Measurements from ENCODE around the gene ANO10.
"Not testable (repeated sequence)": the region's sequence is repeated elsewhere in the genome, so short reads cannot be mapped to it uniquely, and the experiment has no call there.

ANO10 gene

GRCh38 chr3:43620831-43621655 is 768 bp downstream of the ANO10 start:
- no peaks in the 10 kb centered on the region for H3K4me1 ChIP-seq (ENCODE audit: control insufficient read depth, low read depth, low read length)
- H3K27me3 ChIP-seq (ENCODE audit: control insufficient read depth, insufficient read depth, low read length): no peaks in the 10 kb centered on the region
- no peaks in the 10 kb centered on the region for H3K9me3 ChIP-seq (ENCODE audit: control insufficient read depth, low read depth, low read length)
- H3K9ac ChIP-seq (ENCODE audit: low read length): peak overlapping the region; percentile 72
- peak overlapping the region; percentile 88 for H3K4me3 ChIP-seq (ENCODE audit: low read length)
- peaks cover 3% of the 10 kb centered on the region for H3K36me3 ChIP-seq (ENCODE audit: control insufficient read depth, low read depth, low read length)
- H3K27ac ChIP-seq (ENCODE audit: low read length): no peak overlapping the region

GRCh38 chr3:43619588-43619987 is 2.2 kb downstream of the ANO10 start:
- Histone ChIP-seq H3K9ac (ENCODE audit: low read length) (no peak overlapping the region), H3K27ac (ENCODE audit: low read length) (no peak overlapping the region), H3K9me3 (ENCODE audit: control insufficient read depth, low read depth, low read length) (no peaks in the 10 kb centered on the region), H3K27me3 (ENCODE audit: control insufficient read depth, insufficient read depth, low read length) (no peaks in the 10 kb centered on the region), H3K4me1 (ENCODE audit: control insufficient read depth, low read depth, low read length) (no peaks in the 10 kb centered on the region), H3K4me3 (ENCODE audit: low read length) (no peak overlapping the region), H3K36me3 (ENCODE audit: control insufficient read depth, low read depth, low read length) (peaks cover 3% of the 10 kb centered on the region)

GRCh38 chr3:43618142-43618541 is 3.7 kb downstream of the ANO10 start:
- H3K9me3 ChIP-seq (ENCODE audit: control insufficient read depth, low read depth, low read length): no peaks in the 10 kb centered on the region
- H3K4me1 ChIP-seq (ENCODE audit: control insufficient read depth, low read depth, low read length): no peaks in the 10 kb centered on the region
- H3K27ac ChIP-seq (ENCODE audit: low read length): no peak overlapping the region
- peaks cover 3% of the 10 kb centered on the region for H3K36me3 ChIP-seq (ENCODE audit: control insufficient read depth, low read depth, low read length)
- H3K4me3 ChIP-seq (ENCODE audit: low read length): no peak overlapping the region
- no peaks in the 10 kb centered on the region for H3K27me3 ChIP-seq (ENCODE audit: control insufficient read depth, insufficient read depth, low read length)
- H3K9ac ChIP-seq (ENCODE audit: low read length): no peak overlapping the region

- H3K27me3 ChIP-seq (ENCODE audit: control insufficient read depth, insufficient read depth, low read length): no peaks in the 10 kb centered on the region
- peaks cover 3% of the 10 kb centered on the region for H3K36me3 ChIP-seq (ENCODE audit: control insufficient read depth, low read depth, low read length)
- H3K9ac ChIP-seq (ENCODE audit: low read length): no peak overlapping the region
- H3K9me3 ChIP-seq (ENCODE audit: control insufficient read depth, low read depth, low read length): no peaks in the 10 kb centered on the region
- no peaks in the 10 kb centered on the region for H3K4me1 ChIP-seq (ENCODE audit: control insufficient read depth, low read depth, low read length)
- H3K27ac ChIP-seq (ENCODE audit: low read length): no peak overlapping the region
- no peak overlapping the region for H3K4me3 ChIP-seq (ENCODE audit: low read length)
Observed at GRCh38 chr3:43616034-43616433, 5.8 kb downstream of the ANO10 start.

GRCh38 chr3:43615133-43615532 is 6.7 kb downstream of the ANO10 start:
- Histone ChIP-seq H3K4me1 (ENCODE audit: control insufficient read depth, low read depth, low read length) (no peaks in the 10 kb centered on the region), H3K27me3 (ENCODE audit: control insufficient read depth, insufficient read depth, low read length) (no peaks in the 10 kb centered on the region)

GRCh38 chr3:43613976-43614375 is 7.8 kb downstream of the ANO10 start:
- Histone ChIP-seq H3K36me3 (ENCODE audit: control insufficient read depth, low read depth, low read length) (peaks cover 3% of the 10 kb centered on the region), H3K9ac (ENCODE audit: low read length) (no peak overlapping the region), H3K27me3 (ENCODE audit: control insufficient read depth, insufficient read depth, low read length) (no peaks in the 10 kb centered on the region), H3K9me3 (ENCODE audit: control insufficient read depth, low read depth, low read length) (no peaks in the 10 kb centered on the region), H3K27ac (ENCODE audit: low read length) (no peak overlapping the region), H3K4me1 (ENCODE audit: control insufficient read depth, low read depth, low read length) (no peaks in the 10 kb centered on the region), H3K4me3 (ENCODE audit: low read length) (no peak overlapping the region)

More at GRCh38 chr3:43615133-43615532, 6.7 kb downstream of the ANO10 start:
- H3K36me3 ChIP-seq (ENCODE audit: control insufficient read depth, low read depth, low read length): peaks cover 3% of the 10 kb centered on the region
- no peak overlapping the region for H3K9ac ChIP-seq (ENCODE audit: low read length)
- H3K9me3 ChIP-seq (ENCODE audit: control insufficient read depth, low read depth, low read length): no peaks in the 10 kb centered on the region
- no peak overlapping the region for H3K27ac ChIP-seq (ENCODE audit: low read length)
- no peak overlapping the region for H3K4me3 ChIP-seq (ENCODE audit: low read length)

- Histone ChIP-seq H3K9me3 (ENCODE audit: control insufficient read depth, low read depth, low read length) (no peaks in the 10 kb centered on the region), H3K9ac (ENCODE audit: low read length) (no peak overlapping the region), H3K4me1 (ENCODE audit: control insufficient read depth, low read depth, low read length) (no peaks in the 10 kb centered on the region), H3K27me3 (ENCODE audit: control insufficient read depth, insufficient read depth, low read length) (no peaks in the 10 kb centered on the region), H3K27ac (ENCODE audit: low read length) (no peak overlapping the region), H3K36me3 (ENCODE audit: control insufficient read depth, low read depth, low read length) (peaks cover 3% of the 10 kb centered on the region), H3K4me3 (ENCODE audit: low read length) (no peak overlapping the region)
Observed at GRCh38 chr3:43612419-43612818, 9.4 kb downstream of the ANO10 start.

GRCh38 chr3:43609406-43609805 is 12.4 kb downstream of the ANO10 start:
- Histone ChIP-seq H3K27me3 (ENCODE audit: control insufficient read depth, insufficient read depth, low read length) (no peaks in the 10 kb centered on the region), H3K36me3 (ENCODE audit: control insufficient read depth, low read depth, low read length) (peaks cover 5% of the 10 kb centered on the region), H3K27ac (ENCODE audit: low read length) (no peak overlapping the region), H3K4me1 (ENCODE audit: control insufficient read depth, low read depth, low read length) (peaks cover 9% of the 10 kb centered on the region), H3K4me3 (ENCODE audit: low read length) (no peak overlapping the region), H3K9me3 (ENCODE audit: control insufficient read depth, low read depth, low read length) (no peaks in the 10 kb centered on the region), H3K9ac (ENCODE audit: low read length) (no peak overlapping the region)

GRCh38 chr3:43608751-43609150 is 13.1 kb downstream of the ANO10 start:
- Histone ChIP-seq H3K9me3 (ENCODE audit: control insufficient read depth, low read depth, low read length) (no peaks in the 10 kb centered on the region), H3K27ac (ENCODE audit: low read length) (no peak overlapping the region), H3K4me1 (ENCODE audit: control insufficient read depth, low read depth, low read length) (peaks cover 9% of the 10 kb centered on the region), H3K36me3 (ENCODE audit: control insufficient read depth, low read depth, low read length) (peaks cover 6% of the 10 kb centered on the region), H3K9ac (ENCODE audit: low read length) (no peak overlapping the region), H3K4me3 (ENCODE audit: low read length) (no peak overlapping the region), H3K27me3 (ENCODE audit: control insufficient read depth, insufficient read depth, low read length) (no peaks in the 10 kb centered on the region)

GRCh38 chr3:43606284-43606683 is 15.5 kb downstream of the ANO10 start:
- Histone ChIP-seq H3K4me3 (ENCODE audit: low read length) (peak overlapping the region; percentile 18), H3K27ac (ENCODE audit: low read length) (no peak overlapping the region), H3K9ac (ENCODE audit: low read length) (no peak overlapping the region), H3K9me3 (ENCODE audit: control insufficient read depth, low read depth, low read length) (no peaks in the 10 kb centered on the region), H3K27me3 (ENCODE audit: control insufficient read depth, insufficient read depth, low read length) (no peaks in the 10 kb centered on the region), H3K4me1 (ENCODE audit: control insufficient read depth, low read depth, low read length) (peaks cover 9% of the 10 kb centered on the region), H3K36me3 (ENCODE audit: control insufficient read depth, low read depth, low read length) (peaks cover 18% of the 10 kb centered on the region)

GRCh38 chr3:43599959-43600358 is 21.9 kb downstream of the ANO10 start:
- H3K27ac ChIP-seq (ENCODE audit: low read length); H3K9me3 ChIP-seq (ENCODE audit: control insufficient read depth, low read depth, low read length); H3K27me3 ChIP-seq (ENCODE audit: control insufficient read depth, insufficient read depth, low read length); H3K4me1 ChIP-seq (ENCODE audit: control insufficient read depth, low read depth, low read length); H3K9ac ChIP-seq (ENCODE audit: low read length); H3K4me3 ChIP-seq (ENCODE audit: low read length): not testable (repeated sequence)
- H3K36me3 ChIP-seq (ENCODE audit: control insufficient read depth, low read depth, low read length): peaks cover 22% of the 10 kb centered on the region

- Histone ChIP-seq H3K9me3 (ENCODE audit: control insufficient read depth, low read depth, low read length) (no peaks in the 10 kb centered on the region), H3K9ac (ENCODE audit: low read length) (no peak overlapping the region)
Observed at GRCh38 chr3:43597961-43598360, 23.9 kb downstream of the ANO10 start.

More at GRCh38 chr3:43597961-43598360, 23.9 kb downstream of the ANO10 start:
- Histone ChIP-seq H3K27ac (ENCODE audit: low read length) (no peak overlapping the region), H3K4me3 (ENCODE audit: low read length) (no peak overlapping the region), H3K36me3 (ENCODE audit: control insufficient read depth, low read depth, low read length) (peaks cover 13% of the 10 kb centered on the region), H3K4me1 (ENCODE audit: control insufficient read depth, low read depth, low read length) (no peaks in the 10 kb centered on the region), H3K27me3 (ENCODE audit: control insufficient read depth, insufficient read depth, low read length) (no peaks in the 10 kb centered on the region)

All from iPS-18a (cell line).